ENCODE measurements around the gene CTDP1. TPM values are rescaled to one million over a fixed set of nuclear protein-coding genes. Genes with fewer than 3 reads are reported as not detected.

The CTDP1 gene
- total RNA-seq, 2 experiments from 2014 or later: 11.9 to 15.4 TPM

GRCh38 chr18:79631096-79631507 is 48.5 kb upstream of the CTDP1 start:
- Histone ChIP-seq H2AFZ (ENCODE audit: low read length) (no peak overlapping the region), H4K20me1 (ENCODE audit: insufficient read depth, low read length) (no peaks in the 10 kb centered on the region), H3K4me3 (ENCODE audit: low read depth, low read length, poor library complexity, severe bottlenecking) (no peak overlapping the region), H3K9me2 (ENCODE audit: insufficient read depth, low read length) (no peaks in the 10 kb centered on the region), H3K9me3 (ENCODE audit: low read length) (no peaks in the 10 kb centered on the region), H3K4me2 (ENCODE audit: low read length) (no peak overlapping the region), H3K27ac (ENCODE audit: low read depth, low read length, poor library complexity, severe bottlenecking) (no peak overlapping the region), H3K4me1 (ENCODE audit: insufficient read depth, low read length, poor library complexity, severe bottlenecking) (no peaks in the 10 kb centered on the region), H3K79me2 (ENCODE audit: insufficient read depth, low read depth, low read length) (no peaks in the 10 kb centered on the region), H3K36me3 (ENCODE audit: insufficient read depth, low read length) (no peaks in the 10 kb centered on the region)
- TF ChIP-seq CTCF (conservative IDR thresholded peaks at IDR 0.05; ENCODE audit: low read length): no peak
- TF ChIP-seq EZH2phosphoT487 (IDR thresholded peaks at IDR 0.05; ENCODE audit: borderline replicate concordance, low read depth, low read length): no peak
- intact Hi-C loops (cut with micrococcal nuclease; ENCODE audit: unreplicated experiment): no loop called here
- no peak for DNase-seq (ENCODE audit: low spot score)
- ChIA-PET POLR2A (no interaction called here), CTCF (ENCODE audit: unreplicated experiment) (no interaction called here)
- BruUV-seq (replicated peaks): no TSS peak

- H3K27ac ChIP-seq (ENCODE audit: low read depth, low read length, poor library complexity, severe bottlenecking): no peak overlapping the region
- no peak overlapping the region for H2AFZ ChIP-seq (ENCODE audit: low read length)
- H4K20me1 ChIP-seq (ENCODE audit: insufficient read depth, low read length): no peaks in the 10 kb centered on the region
- H3K4me2 ChIP-seq (ENCODE audit: low read length): no peak overlapping the region
- no peaks in the 10 kb centered on the region for H3K9me3 ChIP-seq (ENCODE audit: low read length)
- no TSS peak for BruUV-seq (replicated peaks)
- CTCF ChIA-PET (ENCODE audit: unreplicated experiment): no interaction called here
- POLR2A ChIA-PET: interaction anchor here (0.6 kb wide), 1 partner anchor 106 kb away, joined by 3 read pairs; no protein-coding TSS in a partner anchor
- no peaks in the 10 kb centered on the region for H3K79me2 ChIP-seq (ENCODE audit: insufficient read depth, low read depth, low read length)
- H3K4me3 ChIP-seq (ENCODE audit: low read depth, low read length, poor library complexity, severe bottlenecking): no peak overlapping the region
- no peaks in the 10 kb centered on the region for H3K9me2 ChIP-seq (ENCODE audit: insufficient read depth, low read length)
- no peaks in the 10 kb centered on the region for H3K4me1 ChIP-seq (ENCODE audit: insufficient read depth, low read length, poor library complexity, severe bottlenecking)
- intact Hi-C loops (cut with micrococcal nuclease; ENCODE audit: unreplicated experiment): no loop called here
- DNase-seq (ENCODE audit: low spot score): no peak
- H3K36me3 ChIP-seq (ENCODE audit: insufficient read depth, low read length): no peaks in the 10 kb centered on the region
- TF ChIP-seq EZH2phosphoT487 (IDR thresholded peaks at IDR 0.05; ENCODE audit: borderline replicate concordance, low read depth, low read length): no peak
- TF ChIP-seq CTCF (conservative IDR thresholded peaks at IDR 0.05; ENCODE audit: low read length): no peak
Observed at GRCh38 chr18:79631761-79632446, 47.7 kb upstream of the CTDP1 start.

GRCh38 chr18:79632765-79633164 is 46.8 kb upstream of the CTDP1 start:
- Histone ChIP-seq H2AFZ (ENCODE audit: low read length) (no peak overlapping the region), H4K20me1 (ENCODE audit: insufficient read depth, low read length) (no peaks in the 10 kb centered on the region), H3K27ac (ENCODE audit: low read depth, low read length, poor library complexity, severe bottlenecking) (no peak overlapping the region), H3K79me2 (ENCODE audit: insufficient read depth, low read depth, low read length) (no peaks in the 10 kb centered on the region), H3K4me3 (ENCODE audit: low read depth, low read length, poor library complexity, severe bottlenecking) (no peak overlapping the region), H3K36me3 (ENCODE audit: insufficient read depth, low read length) (no peaks in the 10 kb centered on the region), H3K4me2 (ENCODE audit: low read length) (no peak overlapping the region), H3K9me2 (ENCODE audit: insufficient read depth, low read length) (no peaks in the 10 kb centered on the region), H3K4me1 (ENCODE audit: insufficient read depth, low read length, poor library complexity, severe bottlenecking) (no peaks in the 10 kb centered on the region), H3K9me3 (ENCODE audit: low read length) (no peaks in the 10 kb centered on the region)
- ChIA-PET CTCF (ENCODE audit: unreplicated experiment) (no interaction called here), POLR2A (no interaction called here)
- no peak for DNase-seq (ENCODE audit: low spot score)
- TF ChIP-seq CTCF (conservative IDR thresholded peaks at IDR 0.05; ENCODE audit: low read length): no peak
- no peak for TF ChIP-seq EZH2phosphoT487 (IDR thresholded peaks at IDR 0.05; ENCODE audit: borderline replicate concordance, low read depth, low read length)
- intact Hi-C loops (cut with micrococcal nuclease; ENCODE audit: unreplicated experiment): no loop called here
- BruUV-seq (replicated peaks): no TSS peak
